Measurements from ENCODE around the gene RAB8B.
A peak's percentile ranks its signal among the peaks of the same experiment; 100 is the strongest.

RAB8B gene

GRCh38 chr15:63276342-63277037 is 87.1 kb downstream of the RAB8B start:
- DNase-seq (ENCODE audit: low spot score): no peak

- DNase-seq (ENCODE audit: low spot score): peak; percentile 64
Observed at GRCh38 chr15:63277038-63277892, 87.9 kb downstream of the RAB8B start, which contains the start of gene APH1B. APH1B (plus strand) TSS chr15:63277605; CDS start chr15:63277624, 19 bp downstream.

GRCh38 chr15:63277893-63278456 is 88.6 kb downstream of the RAB8B start:
- no peak for DNase-seq (ENCODE audit: low spot score)

GRCh38 chr15:63283126-63283525 is 93.7 kb downstream of the RAB8B start:
- no peak for DNase-seq (ENCODE audit: low spot score)

DNA sequence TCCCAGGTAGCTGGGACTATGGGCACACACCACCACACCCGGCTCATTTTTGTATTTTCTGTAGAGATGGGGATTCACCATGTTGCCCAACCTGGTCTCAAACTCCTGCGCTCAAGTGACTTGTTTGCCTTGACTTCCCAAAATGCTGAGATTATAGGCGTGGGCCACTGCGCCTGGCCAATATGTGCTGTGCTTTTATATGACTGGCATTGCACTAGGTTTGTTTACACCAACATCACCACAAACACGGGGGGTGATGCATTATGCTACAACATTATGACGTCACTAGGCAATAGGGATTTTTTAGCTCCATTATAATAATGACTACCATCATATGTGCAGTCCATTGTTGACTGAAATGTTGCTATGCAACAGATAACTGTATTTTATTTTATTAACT is 94.9 kb downstream of the RAB8B start:
- no peak for DNase-seq (ENCODE audit: low spot score)

GRCh38 chr15:63287109-63287508 is 97.7 kb downstream of the RAB8B start:
- DNase-seq (ENCODE audit: low spot score): no peak

GRCh38 chr15:63288342-63288741 is 98.9 kb downstream of the RAB8B start:
- no peak for DNase-seq (ENCODE audit: low spot score)

DNA sequence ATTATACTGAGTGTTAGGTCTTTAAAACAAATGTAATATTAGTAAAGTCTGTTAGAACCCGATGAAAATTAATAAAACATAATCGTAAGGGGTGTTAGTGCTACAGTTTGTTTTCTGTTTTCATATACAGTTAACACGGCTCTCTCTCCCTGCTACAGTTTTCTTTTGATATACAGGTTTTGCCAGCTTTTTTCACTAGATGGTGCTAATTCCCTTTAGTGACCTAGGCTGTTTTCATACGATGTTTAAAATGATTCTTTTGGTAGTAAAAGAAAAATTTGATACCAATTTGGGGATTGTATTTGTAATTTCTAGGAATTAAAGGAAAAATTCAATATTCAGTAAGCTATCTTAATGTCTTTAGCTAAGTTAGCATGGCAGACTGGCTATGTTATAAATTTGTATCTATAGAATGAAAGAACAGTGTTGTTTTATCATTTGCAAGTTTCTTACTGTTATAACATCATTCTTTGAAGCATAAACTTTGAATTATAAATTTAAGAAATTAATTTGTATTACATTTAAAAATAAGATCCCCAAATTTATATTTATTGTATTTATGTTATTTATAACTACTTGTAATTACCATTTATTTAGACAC is 99.5 kb downstream of the RAB8B start:
- peak; percentile 47 for DNase-seq (ENCODE audit: low spot score)

- DNase-seq (ENCODE audit: low spot score): peak; percentile 79
Observed at GRCh38 chr15:63291507-63291906, 102.1 kb downstream of the RAB8B start.

- no peak for DNase-seq (ENCODE audit: low spot score)
Observed at GRCh38 chr15:63292241-63292640, 102.8 kb downstream of the RAB8B start.

DNA sequence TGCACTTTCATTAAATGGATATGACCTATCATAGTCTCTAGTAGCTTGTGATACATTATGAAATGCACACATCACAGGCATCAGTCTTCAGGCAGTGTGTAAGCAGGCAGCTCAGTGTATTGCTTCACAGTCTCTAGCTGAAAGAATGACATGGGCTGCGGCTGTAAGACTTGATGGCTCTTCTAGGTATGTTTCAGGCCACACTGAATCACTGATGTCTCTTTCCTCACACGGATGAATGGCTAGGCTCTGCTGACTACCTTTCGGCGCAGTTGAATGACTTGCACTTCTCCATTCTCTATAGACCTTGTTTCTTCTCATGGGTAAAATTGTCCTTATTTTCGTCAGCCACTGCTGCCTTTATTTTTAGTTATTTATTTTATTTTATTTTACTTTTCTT is 103.4 kb downstream of the RAB8B start:
- DNase-seq (ENCODE audit: low spot score): no peak

- DNase-seq (ENCODE audit: low spot score): no peak
Observed at GRCh38 chr15:63294359-63294758, 105.0 kb downstream of the RAB8B start.

- no peak for DNase-seq (ENCODE audit: low spot score)
Observed at GRCh38 chr15:63295341-63295740, 105.9 kb downstream of the RAB8B start.

DNA sequence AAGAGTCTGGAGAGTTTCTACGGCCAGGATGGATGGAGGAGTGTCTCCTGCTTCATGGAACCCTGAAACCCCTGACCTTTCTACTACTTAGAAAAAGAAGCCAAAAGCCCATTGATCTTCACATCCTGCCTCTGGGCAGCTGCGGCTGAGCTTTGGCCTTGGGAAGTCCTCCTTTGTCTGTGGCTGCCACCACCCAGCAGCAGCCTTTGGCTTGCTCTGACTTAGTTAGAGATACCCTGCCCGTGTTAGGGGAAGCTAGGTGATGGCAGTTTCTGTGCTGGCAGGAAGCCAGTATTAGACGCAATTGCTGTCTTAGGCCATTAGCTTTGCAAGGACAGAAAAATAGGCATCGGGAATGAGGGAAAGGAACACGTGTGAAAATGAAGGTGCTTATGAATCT is 106.8 kb downstream of the RAB8B start:
- no peak for DNase-seq (ENCODE audit: low spot score)

DNA sequence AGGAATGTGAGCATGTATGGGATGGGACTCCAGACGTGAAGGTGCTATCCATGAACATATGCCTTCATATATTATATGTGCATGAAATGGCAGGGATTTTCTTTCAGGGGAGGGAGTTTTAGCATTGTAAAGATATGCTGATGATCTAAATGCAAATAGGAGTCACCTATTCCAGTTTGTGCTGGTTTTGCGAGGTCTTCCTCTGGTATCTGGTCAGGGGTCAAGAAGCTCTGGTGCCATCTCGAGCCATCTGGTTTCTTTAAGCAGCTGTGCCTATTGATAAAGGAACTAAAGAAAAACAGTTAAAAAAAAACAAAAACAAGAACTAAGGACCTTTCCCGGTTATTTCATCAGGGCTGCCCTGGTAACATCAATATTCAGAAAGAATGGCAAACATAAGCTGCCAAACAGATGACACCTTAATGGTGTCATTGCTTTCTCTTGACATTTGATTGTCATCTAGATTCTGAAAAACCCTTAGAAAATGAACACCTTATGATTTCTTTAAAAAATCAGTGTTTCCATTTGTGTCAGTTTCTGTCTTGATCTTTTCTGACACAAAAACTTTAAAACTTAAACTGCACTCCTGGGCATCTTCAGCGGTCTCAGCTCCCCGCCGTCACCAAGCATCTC is 110.7 kb downstream of the RAB8B start:
- DNase-seq (ENCODE audit: low spot score): no peak

DNA sequence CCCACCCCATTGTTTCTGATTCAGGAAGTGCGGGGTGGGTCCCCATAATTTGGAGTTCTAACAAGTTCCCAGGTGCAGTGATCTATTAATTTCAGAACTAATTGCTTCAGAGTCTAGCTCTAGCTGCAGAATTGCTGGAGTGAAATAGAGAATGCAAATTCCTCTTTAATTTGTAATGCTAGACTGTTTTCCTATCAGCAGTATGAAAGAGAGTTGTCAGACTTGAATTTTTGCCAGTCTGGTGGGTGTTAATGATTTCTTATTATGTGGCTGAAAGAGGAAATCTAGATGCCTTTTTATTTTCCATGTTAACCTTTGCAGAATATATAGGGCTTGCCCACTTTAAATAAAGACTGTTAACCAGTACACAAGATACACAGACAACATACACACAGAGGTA is 111.7 kb downstream of the RAB8B start:
- DNase-seq (ENCODE audit: low spot score): no peak

DNA sequence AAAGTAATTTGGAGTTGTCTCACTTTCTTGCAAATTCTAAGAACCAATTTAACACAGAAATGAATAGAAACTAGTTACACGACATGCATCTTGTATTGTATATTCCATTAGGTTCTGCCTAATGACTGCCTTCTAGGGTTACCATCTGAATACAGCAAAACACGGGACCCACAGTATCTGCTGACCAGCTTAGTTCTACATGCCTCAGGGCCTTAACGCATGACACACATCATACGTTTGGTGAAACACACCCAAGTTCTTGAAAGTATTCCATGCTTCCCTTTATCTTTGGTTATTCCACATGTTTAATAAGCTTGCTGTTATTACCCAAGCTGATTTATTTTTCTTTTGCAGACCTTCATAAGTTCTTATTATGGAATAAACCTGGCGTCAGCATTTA is 115.9 kb downstream of the RAB8B start:
- DNase-seq (ENCODE audit: low spot score): no peak

GRCh38 chr15:63306492-63307073 is 117.2 kb downstream of the RAB8B start:
- no peak for DNase-seq (ENCODE audit: low spot score)

DNA sequence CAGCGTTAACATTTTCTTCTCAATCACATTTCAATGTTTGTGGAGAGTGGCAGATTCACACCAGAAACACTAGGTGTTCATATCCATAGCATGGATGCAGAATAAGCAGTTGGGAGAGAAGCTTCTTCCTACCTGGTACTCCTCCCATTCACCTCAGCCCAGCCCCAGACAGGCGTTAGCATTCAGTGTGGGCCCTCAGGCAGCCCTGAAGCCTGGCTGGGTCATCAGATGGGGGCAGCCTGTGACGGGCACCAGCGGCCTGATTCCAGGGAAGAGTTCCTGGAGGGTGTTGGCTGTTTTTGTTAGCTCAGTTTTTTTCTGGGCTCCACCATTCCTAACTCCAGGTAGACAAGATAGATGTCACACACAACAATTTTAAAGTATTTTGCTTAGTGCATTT is 119.1 kb downstream of the RAB8B start:
- DNase-seq (ENCODE audit: low spot score): no peak

DNA sequence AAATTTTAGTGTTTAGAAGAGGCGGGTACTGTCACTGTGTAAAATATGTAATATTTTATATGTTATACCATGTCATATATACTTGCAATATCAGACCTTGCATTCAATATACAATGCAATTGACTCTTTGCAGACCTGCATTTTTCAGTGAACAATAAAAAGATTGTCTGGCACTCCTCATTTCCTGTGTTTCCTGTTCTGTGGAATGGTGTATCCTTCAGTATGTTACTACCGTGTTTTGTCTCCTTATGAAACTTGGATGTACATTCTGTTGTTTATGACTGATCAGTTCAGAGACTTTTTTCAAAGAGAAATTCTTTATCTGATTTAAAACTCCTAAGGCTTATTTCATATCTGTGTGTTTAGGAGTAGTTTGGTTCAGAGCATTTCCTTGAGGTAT is 119.5 kb downstream of the RAB8B start:
- no peak for DNase-seq (ENCODE audit: low spot score)

GRCh38 chr15:63310646-63311045 is 121.2 kb downstream of the RAB8B start:
- no peak for DNase-seq (ENCODE audit: low spot score)

DNA sequence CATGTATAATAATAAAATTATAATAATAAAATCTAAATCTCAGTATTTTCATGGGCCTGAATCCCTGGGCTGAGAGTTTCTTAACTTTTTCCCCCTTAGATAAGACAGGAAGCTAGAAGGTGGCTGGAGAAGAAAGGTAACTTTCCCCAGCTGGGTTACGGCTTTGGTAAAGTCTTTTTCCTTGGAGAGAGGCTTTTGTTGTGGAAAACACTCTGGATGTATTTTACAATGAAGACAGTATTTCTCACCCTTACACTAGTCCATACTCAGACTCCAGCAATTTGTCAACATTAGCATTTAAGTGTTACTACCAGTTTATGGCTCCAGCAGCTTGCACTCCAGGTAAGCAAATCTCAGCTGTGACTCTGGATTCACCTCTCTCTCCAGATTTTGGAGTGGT is 122.9 kb downstream of the RAB8B start:
- no peak for DNase-seq (ENCODE audit: low spot score)
